DND-41 (cell line): ENCODE measurements around the gene L3MBTL1.
A peak's percentile ranks its signal among the peaks of the same experiment; 100 is the strongest.

Experiments
- ATAC-seq: fragments of 200-7000 bp; cut with Tn5 transposase; 3 replicates; pipeline ENCODE4 v1.9.1; 2021; ENCODE audit warnings: low read depth; ENCODE audit not compliant: insufficient read depth
- DNase-seq: peaks from one replicate; pipeline ENCODE4 v3.0.0-alpha.2; 2020
- H2AFZ ChIP-seq: 2 replicates; pipeline ENCODE4 v1.6.0; 2012; ENCODE audit warnings: low read depth, low read length
- H3K27ac ChIP-seq: 2 replicates; pipeline ENCODE4 v1.5.1; 2012; ENCODE audit warnings: low read length, inconsistent platforms
- H3K27me3 ChIP-seq: fragments of 200-600 bp; sonication (generic); 2 replicates; pipeline ENCODE4 v1.6.0; 2012; ENCODE audit warnings: low read length, mild to moderate bottlenecking, inconsistent platforms; ENCODE audit not compliant: insufficient read depth, poor library complexity
- H3K36me3 ChIP-seq: 2 replicates; pipeline ENCODE4 v1.5.1; 2012; ENCODE audit warnings: low read length, inconsistent platforms; ENCODE audit not compliant: insufficient read depth
- H3K4me1 ChIP-seq: 2 replicates; pipeline ENCODE4 v1.5.1; 2012; ENCODE audit warnings: mild to moderate bottlenecking, low read length; ENCODE audit not compliant: insufficient read depth
- H3K4me2 ChIP-seq: 2 replicates; pipeline ENCODE4 v1.6.0; 2012; ENCODE audit warnings: mild to moderate bottlenecking, moderate library complexity, low read length, inconsistent platforms; ENCODE audit not compliant: insufficient read depth
- H3K4me3 ChIP-seq, 2 experiments: fragments of 200-600 bp in 1 of 2; shearing (Covaris generic) in 1 of 2; 2 replicates each; pipeline ENCODE4 v1.5.1; 2012 to 2016; ENCODE audit warnings: inconsistent platforms in 2 of 2, low read length in 2 of 2, mild to moderate bottlenecking in 2 of 2, low read depth in 1 of 2, moderate library complexity in 1 of 2
- H3K79me2 ChIP-seq: 2 replicates; pipeline ENCODE4 v1.6.0; 2012; ENCODE audit warnings: low read length, inconsistent platforms; ENCODE audit not compliant: insufficient read depth
- H3K9ac ChIP-seq: 2 replicates; pipeline ENCODE4 v1.6.0; 2012; ENCODE audit warnings: low read depth, mild to moderate bottlenecking, inconsistent platforms, low read length, moderate library complexity
- H3K9me3 ChIP-seq: 2 replicates; pipeline ENCODE4 v1.5.1; 2012; ENCODE audit warnings: low read length, moderate library complexity, mild to moderate bottlenecking, inconsistent platforms; ENCODE audit not compliant: insufficient read depth, severe bottlenecking
- H4K20me1 ChIP-seq: 2 replicates; pipeline ENCODE4 v1.6.0; 2012; ENCODE audit warnings: low read length; ENCODE audit not compliant: insufficient read depth
- CTCF ChIP-seq: IDR thresholded peaks from 2 replicates; pipeline ENCODE4 v1.5.1; 2012; ENCODE audit warnings: borderline replicate concordance, low read length, moderate library complexity, mild to moderate bottlenecking; ENCODE audit not compliant: poor library complexity, severe bottlenecking; ENCODE audit errors: extremely low read depth
- EZH2 ChIP-seq: IDR thresholded peaks from 3 replicates; pipeline ENCODE4 v1.6.1; 2012; ENCODE audit warnings: borderline replicate concordance, low read depth, mild to moderate bottlenecking, moderate library complexity, low read length, inconsistent platforms; ENCODE audit not compliant: severe bottlenecking

L3MBTL1 gene

GRCh38 chr20:43516251-43516824 lies 8.8 kb downstream of the L3MBTL1 start:
- Histone ChIP-seq H3K36me3 (no peaks in the 10 kb centered on the region), H3K79me2 (peaks cover 14% of the 10 kb centered on the region), H3K9ac (no peak overlapping the region), H4K20me1 (no peaks in the 10 kb centered on the region), H3K4me2 (peak overlapping the region; percentile 64; the same call in 1 of the 2 replicates), H3K4me1 (peaks cover 23% of the 10 kb centered on the region), H3K4me3 (peak overlapping the region in 1 of 2 experiments; percentile 77; a peak in 1 of 4 replicates), H3K27me3 (no peaks in the 10 kb centered on the region), H2AFZ (no peak overlapping the region), H3K27ac (no peak overlapping the region), H3K9me3 (no peaks in the 10 kb centered on the region)
- TF ChIP-seq EZH2 (no peak), CTCF (no peak)
- DNase-seq (no peak), ATAC-seq (no peak)

- Histone ChIP-seq H4K20me1 (no peaks in the 10 kb centered on the region), H3K27ac (no peak overlapping the region), H3K4me2 (no peak overlapping the region), H3K27me3 (no peaks in the 10 kb centered on the region), H3K9me3 (no peaks in the 10 kb centered on the region), H3K79me2 (peaks cover 9% of the 10 kb centered on the region), H2AFZ (no peak overlapping the region), H3K4me3 (no peak overlapping the region), H3K36me3 (no peaks in the 10 kb centered on the region), H3K9ac (no peak overlapping the region), H3K4me1 (peaks cover 10% of the 10 kb centered on the region)
- ATAC-seq, result no peak
- TF ChIP-seq EZH2 (no peak), CTCF (no peak)
- no peak for DNase-seq
Observed at GRCh38 chr20:43520074-43520630, 12.7 kb downstream of the L3MBTL1 start.

GRCh38 chr20:43525021-43525420 lies 17.5 kb downstream of the L3MBTL1 start:
- Histone ChIP-seq H3K9me3 (no peaks in the 10 kb centered on the region), H3K4me2 (no peak overlapping the region), H2AFZ (no peak overlapping the region), H3K27me3 (peaks cover 6% of the 10 kb centered on the region), H3K4me1 (no peaks in the 10 kb centered on the region), H3K79me2 (no peaks in the 10 kb centered on the region), H3K27ac (no peak overlapping the region), H3K36me3 (no peaks in the 10 kb centered on the region), H4K20me1 (no peaks in the 10 kb centered on the region), H3K9ac (no peak overlapping the region), H3K4me3 (no peak overlapping the region)
- ATAC-seq (no peak), DNase-seq (no peak)
- TF ChIP-seq EZH2 (no peak), CTCF (no peak)
